ENCODE results near the gene PAN2. TPM values are rescaled to one million over a fixed set of nuclear protein-coding genes. Genes with fewer than 3 reads are reported as not detected.

PAN2 gene
- total RNA-seq, 1 experiment from 2014 or later = 75.0 TPM

DNA sequence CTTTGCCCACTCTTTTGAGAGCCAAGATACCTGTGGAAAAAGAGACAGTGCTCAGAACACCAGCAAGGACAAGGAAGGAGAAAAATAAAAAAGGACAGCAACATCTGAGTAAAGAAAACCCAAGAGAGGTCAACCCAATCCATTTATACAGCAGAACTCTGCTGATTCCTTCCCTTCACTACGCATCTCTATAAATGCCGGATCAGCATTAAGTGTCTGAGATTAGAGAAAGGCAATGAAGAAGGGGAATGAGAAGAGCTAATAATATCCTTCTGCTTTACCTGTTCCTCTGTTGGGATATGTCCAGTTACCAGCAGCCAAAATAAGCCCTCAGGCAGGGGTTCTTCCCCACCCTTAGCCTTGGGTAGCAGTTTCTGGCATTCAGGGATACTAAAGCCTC, 51.2 kb downstream of the PAN2 start:
- Histone ChIP-seq H3K36me3 (ENCODE audit: control insufficient read depth in 1 of 2, insufficient read depth in 2 of 2, low read length in 2 of 2) (peaks cover 43 to 47% of the 10 kb centered on the region in 2 experiments), H3K4me1 (ENCODE audit: control insufficient read depth in 1 of 2, insufficient read depth in 2 of 2, low read length in 2 of 2) (no peaks in the 10 kb centered on the region)

More for the DNA sequence above, 51.2 kb downstream of the PAN2 start:
- Histone ChIP-seq H3K9me3 (ENCODE audit: control insufficient read depth in 1 of 2, insufficient read depth in 1 of 2, low read depth in 1 of 2, low read length in 2 of 2) (no peaks in the 10 kb centered on the region), H4K20me1 (ENCODE audit: insufficient read depth) (no peaks in the 10 kb centered on the region), H2AFZ (ENCODE audit: low read depth, low read length, poor library complexity, severe bottlenecking) (no peak overlapping the region), H3K27me3 (ENCODE audit: insufficient read depth, low read length) (no peaks in the 10 kb centered on the region), H3K79me2 (ENCODE audit: insufficient read depth, low read length) (peaks cover 19% of the 10 kb centered on the region; the same call in 1 of the 2 replicates), H3K4me3 (replicated peaks in 1 of 2; ENCODE audit: low read depth in 1 of 2, low read length in 2 of 2) (no peak overlapping the region), H3K9me2 (ENCODE audit: insufficient read depth) (no peaks in the 10 kb centered on the region), H3K9ac (ENCODE audit: low read length) (no peak overlapping the region), H3K27ac (ENCODE audit: low read depth, low read length) (no peak overlapping the region), H3K4me2 (ENCODE audit: low read length) (no peak overlapping the region)
- BruUV-seq (replicated peaks) = no TSS peak
- no peak for TF ChIP-seq JUND (IDR thresholded peaks at IDR 0.05)
- TF ChIP-seq POLR2AphosphoS5 (IDR thresholded peaks at IDR 0.05; ENCODE audit: low read depth, low read length) = no peak
- no peak for TF ChIP-seq SP1 (IDR thresholded peaks at IDR 0.05; ENCODE audit: low read depth)
- TF ChIP-seq EGR1 (IDR thresholded peaks at IDR 0.05; ENCODE audit: low read depth) = no peak
- no peak for TF ChIP-seq CBX3 (IDR thresholded peaks at IDR 0.05; ENCODE audit: low read depth)
- no peak for TF ChIP-seq YY1 (IDR thresholded peaks at IDR 0.05; ENCODE audit: extremely low read depth, insufficient replicate concordance, low read depth, low read length)
- TF ChIP-seq RAD21 (IDR thresholded peaks at IDR 0.05; ENCODE audit: low read depth) = no peak
- TF ChIP-seq, protein P1, sequence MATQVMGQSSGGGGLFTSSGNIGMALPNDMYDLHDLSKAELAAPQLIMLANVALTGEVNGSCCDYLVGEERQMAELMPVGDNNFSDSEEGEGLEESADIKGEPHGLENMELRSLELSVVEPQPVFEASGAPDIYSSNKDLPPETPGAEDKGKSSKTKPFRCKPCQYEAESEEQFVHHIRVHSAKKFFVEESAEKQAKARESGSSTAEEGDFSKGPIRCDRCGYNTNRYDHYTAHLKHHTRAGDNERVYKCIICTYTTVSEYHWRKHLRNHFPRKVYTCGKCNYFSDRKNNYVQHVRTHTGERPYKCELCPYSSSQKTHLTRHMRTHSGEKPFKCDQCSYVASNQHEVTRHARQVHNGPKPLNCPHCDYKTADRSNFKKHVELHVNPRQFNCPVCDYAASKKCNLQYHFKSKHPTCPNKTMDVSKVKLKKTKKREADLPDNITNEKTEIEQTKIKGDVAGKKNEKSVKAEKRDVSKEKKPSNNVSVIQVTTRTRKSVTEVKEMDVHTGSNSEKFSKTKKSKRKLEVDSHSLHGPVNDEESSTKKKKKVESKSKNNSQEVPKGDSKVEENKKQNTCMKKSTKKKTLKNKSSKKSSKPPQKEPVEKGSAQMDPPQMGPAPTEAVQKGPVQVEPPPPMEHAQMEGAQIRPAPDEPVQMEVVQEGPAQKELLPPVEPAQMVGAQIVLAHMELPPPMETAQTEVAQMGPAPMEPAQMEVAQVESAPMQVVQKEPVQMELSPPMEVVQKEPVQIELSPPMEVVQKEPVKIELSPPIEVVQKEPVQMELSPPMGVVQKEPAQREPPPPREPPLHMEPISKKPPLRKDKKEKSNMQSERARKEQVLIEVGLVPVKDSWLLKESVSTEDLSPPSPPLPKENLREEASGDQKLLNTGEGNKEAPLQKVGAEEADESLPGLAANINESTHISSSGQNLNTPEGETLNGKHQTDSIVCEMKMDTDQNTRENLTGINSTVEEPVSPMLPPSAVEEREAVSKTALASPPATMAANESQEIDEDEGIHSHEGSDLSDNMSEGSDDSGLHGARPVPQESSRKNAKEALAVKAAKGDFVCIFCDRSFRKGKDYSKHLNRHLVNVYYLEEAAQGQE (IDR thresholded peaks at IDR 0.05; ENCODE audit: low read depth) = no peak
- TF ChIP-seq, protein P2, sequence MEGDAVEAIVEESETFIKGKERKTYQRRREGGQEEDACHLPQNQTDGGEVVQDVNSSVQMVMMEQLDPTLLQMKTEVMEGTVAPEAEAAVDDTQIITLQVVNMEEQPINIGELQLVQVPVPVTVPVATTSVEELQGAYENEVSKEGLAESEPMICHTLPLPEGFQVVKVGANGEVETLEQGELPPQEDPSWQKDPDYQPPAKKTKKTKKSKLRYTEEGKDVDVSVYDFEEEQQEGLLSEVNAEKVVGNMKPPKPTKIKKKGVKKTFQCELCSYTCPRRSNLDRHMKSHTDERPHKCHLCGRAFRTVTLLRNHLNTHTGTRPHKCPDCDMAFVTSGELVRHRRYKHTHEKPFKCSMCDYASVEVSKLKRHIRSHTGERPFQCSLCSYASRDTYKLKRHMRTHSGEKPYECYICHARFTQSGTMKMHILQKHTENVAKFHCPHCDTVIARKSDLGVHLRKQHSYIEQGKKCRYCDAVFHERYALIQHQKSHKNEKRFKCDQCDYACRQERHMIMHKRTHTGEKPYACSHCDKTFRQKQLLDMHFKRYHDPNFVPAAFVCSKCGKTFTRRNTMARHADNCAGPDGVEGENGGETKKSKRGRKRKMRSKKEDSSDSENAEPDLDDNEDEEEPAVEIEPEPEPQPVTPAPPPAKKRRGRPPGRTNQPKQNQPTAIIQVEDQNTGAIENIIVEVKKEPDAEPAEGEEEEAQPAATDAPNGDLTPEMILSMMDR (IDR thresholded peaks at IDR 0.05 in 2 of 3, conservative IDR thresholded peaks at IDR 0.05 in 1 of 3; ENCODE audit: borderline replicate concordance in 1 of 3, insufficient read depth in 1 of 3, low read depth in 2 of 3, low read length in 2 of 3) = no peak
- no peak for TF ChIP-seq FOSL1 (IDR thresholded peaks at IDR 0.05; ENCODE audit: low read depth)
- TF ChIP-seq ZFX (IDR thresholded peaks at IDR 0.05) = no peak
- no peak for TF ChIP-seq SRF (IDR thresholded peaks at IDR 0.05; ENCODE audit: low read depth)
- no peak for TF ChIP-seq TCF7L2 (IDR thresholded peaks at IDR 0.05; ENCODE audit: borderline replicate concordance, extremely low read depth, insufficient read depth, insufficient read length)
- TF ChIP-seq POLR2A (IDR thresholded peaks at IDR 0.05; ENCODE audit: borderline replicate concordance, extremely low read depth, insufficient read depth, insufficient read length) = no peak
- TF ChIP-seq, protein P3, sequence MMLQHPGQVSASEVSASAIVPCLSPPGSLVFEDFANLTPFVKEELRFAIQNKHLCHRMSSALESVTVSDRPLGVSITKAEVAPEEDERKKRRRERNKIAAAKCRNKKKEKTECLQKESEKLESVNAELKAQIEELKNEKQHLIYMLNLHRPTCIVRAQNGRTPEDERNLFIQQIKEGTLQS (IDR thresholded peaks at IDR 0.05) = no peak
- no peak for TF ChIP-seq EZH2 (IDR thresholded peaks at IDR 0.05)
- no peak for TF ChIP-seq CEBPB (IDR thresholded peaks at IDR 0.05; ENCODE audit: low read depth)
- TF ChIP-seq, protein P4, sequence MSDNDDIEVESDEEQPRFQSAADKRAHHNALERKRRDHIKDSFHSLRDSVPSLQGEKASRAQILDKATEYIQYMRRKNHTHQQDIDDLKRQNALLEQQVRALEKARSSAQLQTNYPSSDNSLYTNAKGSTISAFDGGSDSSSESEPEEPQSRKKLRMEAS (IDR thresholded peaks at IDR 0.05) = no peak
- TF ChIP-seq ELF1 (IDR thresholded peaks at IDR 0.05; ENCODE audit: borderline replicate concordance, low read depth) = no peak
- no peak for TF ChIP-seq ZNF274 (IDR thresholded peaks at IDR 0.05; ENCODE audit: low read depth, low read length)
- ATAC-seq (no peak), DNase-seq (ENCODE audit: low read depth, low spot score) (no peak)
- POLR2A ChIA-PET = no interaction called here
- RAD21 ChIA-PET (ENCODE audit: low non-redundant PET in 1 of 2, low total read pairs in 2 of 2, uncharacterized antibody in 2 of 2, unreplicated experiment in 2 of 2) = no interaction called here
- intact Hi-C loops (cut with micrococcal nuclease) = no loop called here
- CTCF ChIA-PET = no interaction called here
